ENCODE measurements around the gene ATF5.

The ATF5 gene, protein sequence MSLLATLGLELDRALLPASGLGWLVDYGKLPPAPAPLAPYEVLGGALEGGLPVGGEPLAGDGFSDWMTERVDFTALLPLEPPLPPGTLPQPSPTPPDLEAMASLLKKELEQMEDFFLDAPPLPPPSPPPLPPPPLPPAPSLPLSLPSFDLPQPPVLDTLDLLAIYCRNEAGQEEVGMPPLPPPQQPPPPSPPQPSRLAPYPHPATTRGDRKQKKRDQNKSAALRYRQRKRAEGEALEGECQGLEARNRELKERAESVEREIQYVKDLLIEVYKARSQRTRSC

DNA sequence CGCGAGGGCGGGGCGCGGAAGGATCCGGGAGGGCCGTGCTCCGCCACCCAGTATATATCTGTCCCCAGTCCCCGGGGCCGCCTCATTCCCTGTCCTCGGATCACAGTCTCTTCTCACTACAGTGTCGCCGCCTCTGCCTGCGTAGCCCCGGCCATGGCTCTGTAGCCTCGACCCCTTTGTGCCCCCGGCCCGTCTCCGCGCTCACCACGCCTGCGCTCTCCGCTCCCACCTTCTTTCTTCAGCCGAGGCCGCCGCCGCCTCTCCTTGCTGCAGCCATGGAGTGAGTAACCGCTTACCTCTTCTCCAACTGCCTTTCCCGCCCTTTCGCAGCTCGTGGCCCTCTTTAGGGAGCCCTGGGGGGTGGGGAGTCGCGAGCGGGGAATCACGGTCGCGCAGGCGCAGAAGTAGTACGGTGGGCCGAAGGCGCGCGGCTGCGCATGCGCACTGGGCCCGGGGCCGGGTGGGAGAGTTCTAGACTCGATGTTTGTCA lies at the start of gene ATF5, which contains the start of gene NUP62:
Gene ATF5, plus strand, starts transcription at position 85 of the 490 bp plus-strand sequence. CDS start 1,646 bp downstream, outside the sequence.
Gene NUP62, minus strand, starts transcription at position 384 of the 490 bp plus-strand sequence. CDS start 19,697 bp downstream, outside the sequence.
- in situ Hi-C loops (cut with HindIII; ENCODE audit: low sequenced_read_pairs): no loop called here

DNA sequence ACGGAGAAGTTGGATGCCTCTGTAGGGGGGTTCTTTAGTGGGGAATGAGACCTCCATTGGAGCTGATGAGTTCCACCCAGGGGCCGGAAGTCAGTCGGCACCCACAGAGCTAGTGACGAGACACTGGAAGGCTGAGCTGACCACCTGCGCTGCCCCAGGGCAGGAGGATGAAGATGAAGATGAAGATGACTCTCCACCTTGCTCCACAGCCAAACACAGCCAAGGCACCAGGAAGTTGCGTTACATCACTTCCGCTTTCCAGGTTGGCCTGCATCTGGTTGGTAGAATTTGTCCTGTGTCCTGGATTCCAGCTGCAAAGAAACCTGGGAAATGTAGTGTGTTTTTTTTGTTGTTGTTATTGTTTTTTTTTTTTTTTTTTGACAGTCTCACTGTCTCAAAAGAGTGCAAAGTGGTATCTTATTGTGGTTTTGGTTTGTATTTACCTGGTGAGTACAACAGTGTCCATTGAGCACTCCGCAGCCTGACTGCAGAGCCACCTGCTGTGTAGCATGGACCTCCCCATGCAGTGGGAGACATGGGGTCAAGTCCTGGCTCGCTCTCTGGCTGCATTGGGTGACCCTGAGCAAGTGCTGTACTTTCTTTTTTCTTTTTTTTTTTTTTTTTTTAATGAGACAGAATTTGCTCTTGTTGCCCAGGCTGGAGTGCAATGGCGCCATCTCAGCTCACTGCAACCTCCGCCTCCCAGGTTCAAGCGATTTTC lies 49.6 kb upstream of the ATF5 start:
- in situ Hi-C loops (cut with HindIII; ENCODE audit: low sequenced_read_pairs): no loop called here

DNA sequence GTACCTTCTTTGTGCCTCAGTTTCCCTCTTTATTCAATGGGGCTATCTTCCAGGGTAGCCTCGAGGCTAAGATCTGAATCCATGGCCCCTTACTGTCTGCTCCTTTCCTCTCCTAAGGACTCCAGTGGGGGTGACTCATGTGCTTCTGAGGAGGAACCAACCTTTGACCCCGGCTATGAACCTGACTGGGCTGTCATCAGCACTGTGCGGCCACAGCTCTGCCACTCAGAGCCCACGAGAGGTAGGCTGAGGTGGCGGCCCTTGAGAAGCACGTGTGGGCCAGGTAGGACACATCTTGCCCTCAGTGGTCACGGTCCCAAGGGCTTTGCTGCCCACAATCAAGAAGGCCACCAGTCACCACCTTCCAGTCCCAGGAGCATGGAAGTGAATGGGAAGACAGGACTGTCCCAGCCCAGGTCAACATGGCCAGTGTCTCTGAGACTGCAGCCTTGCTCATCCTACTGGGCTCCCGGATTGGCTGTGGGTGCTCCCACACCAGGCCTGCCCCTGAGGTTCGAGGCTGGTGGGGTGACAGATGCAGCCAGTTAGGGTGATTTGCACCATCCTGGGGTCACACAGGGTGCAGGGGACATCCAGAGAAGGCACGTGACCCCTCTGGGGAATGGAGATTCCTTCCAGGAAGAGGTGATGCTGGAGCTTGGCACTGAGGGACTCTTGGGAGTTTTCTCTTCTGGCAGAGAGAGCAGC lies 48.7 kb upstream of the ATF5 start:
- in situ Hi-C loops (cut with HindIII; ENCODE audit: low sequenced_read_pairs): no loop called here

DNA sequence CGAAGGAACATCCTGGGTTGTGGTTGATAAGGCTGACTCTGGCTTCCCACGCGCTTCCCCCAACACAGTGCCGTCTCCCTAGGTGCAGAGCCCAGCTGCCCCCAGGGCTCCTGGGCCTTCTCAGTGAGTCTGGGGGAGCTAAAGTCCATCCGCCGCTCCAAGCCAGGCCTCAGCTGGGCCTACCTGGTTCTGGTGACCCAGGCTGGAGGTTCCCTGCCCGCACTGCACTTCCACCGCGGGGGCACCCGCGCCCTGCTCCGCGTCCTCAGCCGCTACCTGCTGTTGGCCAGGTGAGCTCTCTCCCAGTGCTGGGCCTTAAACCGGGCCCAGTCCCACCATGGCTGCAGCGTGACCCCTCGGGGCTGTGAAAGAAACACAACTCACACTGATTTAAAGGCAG lies 47.8 kb upstream of the ATF5 start:
- in situ Hi-C loops (cut with HindIII; ENCODE audit: low sequenced_read_pairs): no loop called here

DNA sequence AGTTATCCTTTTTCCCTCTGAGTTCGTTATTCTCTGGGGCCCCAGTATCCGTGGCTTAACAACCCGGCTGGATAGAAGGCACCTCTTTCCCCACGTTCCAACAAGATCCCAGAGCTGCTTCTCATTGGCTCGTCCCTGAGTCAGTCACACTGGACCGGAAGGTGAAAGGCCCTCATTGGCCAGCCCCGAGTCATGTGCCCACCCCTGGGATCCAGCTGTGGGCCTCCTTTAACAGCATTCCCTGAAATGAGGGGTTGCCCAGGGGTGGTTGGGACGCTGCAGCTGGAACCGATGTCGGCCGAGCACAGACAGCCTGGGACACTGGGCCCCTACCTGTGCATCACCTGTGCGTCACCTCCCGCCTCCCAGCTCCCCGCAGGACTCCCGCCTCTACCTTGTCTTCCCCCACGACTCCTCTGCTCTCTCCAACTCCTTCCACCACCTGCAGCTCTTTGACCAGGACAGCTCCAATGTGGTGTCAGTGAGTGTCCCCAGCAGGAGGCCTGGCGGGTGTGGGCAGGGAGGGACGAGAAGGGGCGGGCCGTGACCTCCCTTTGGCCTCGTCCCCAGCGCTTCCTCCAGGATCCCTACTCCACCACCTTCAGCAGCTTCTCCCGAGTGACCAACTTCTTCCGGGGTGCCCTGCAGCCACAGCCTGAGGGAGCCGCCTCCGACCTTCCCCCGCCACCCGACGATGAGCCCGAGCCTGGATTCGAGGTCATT lies 47.2 kb upstream of the ATF5 start:
- in situ Hi-C loops (cut with HindIII; ENCODE audit: low sequenced_read_pairs): no loop called here

DNA sequence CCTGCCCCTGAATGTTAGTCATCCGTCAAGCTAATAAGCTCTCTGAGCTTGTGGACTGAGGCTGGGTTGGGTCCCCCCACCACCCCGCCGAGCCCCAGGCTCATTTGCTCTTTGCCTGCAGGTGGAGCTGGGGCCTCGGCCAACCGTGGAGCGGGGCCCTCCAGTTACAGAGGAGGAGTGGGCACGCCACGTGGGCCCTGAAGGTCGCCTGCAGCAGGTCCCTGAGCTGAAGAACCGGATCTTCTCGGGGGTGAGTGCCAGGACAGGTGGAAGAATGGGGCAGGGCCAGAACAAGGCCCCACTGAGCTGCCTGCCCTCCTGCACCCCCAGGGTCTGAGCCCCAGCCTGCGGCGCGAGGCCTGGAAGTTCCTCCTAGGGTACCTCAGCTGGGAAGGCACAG lies 46.4 kb upstream of the ATF5 start:
- in situ Hi-C loops (cut with HindIII; ENCODE audit: low sequenced_read_pairs): no loop called here

DNA sequence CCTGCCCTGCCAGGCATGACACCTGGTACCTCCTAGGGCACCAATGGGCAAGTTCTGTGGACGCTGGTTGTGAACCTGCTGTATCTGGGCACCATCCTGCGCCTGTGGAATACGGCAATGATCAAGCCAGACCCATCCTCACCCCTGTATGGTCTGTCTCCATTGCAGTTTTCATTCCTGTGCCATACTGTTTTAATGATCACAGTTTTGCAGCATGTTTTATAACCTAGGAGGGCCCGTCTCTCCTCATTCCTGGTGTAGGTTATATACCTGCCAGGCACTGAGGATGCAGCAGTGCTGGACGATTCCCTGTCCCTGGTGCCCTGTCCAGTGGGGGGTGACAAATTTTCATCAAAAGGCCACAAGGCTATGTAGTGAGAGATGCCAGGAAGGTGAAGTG lies 45.9 kb upstream of the ATF5 start:
- in situ Hi-C loops (cut with HindIII; ENCODE audit: low sequenced_read_pairs): no loop called here

DNA sequence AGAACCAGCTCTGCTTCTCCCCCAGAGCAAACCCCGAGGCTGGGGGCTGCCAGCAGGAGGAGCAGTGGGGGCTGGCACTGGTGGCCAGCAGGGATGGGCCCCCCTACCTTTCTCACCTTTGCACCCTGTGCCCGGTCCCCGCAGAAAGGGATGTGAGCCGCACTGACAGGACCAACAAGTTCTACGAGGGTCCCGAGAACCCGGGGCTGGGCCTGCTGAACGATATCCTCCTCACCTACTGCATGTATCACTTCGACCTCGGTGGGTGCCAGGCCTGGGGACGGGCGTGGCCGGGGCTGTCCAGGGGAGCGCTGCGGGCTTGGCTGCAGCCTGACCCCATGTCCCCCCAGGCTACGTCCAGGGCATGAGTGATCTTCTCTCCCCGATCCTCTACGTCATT lies 44.9 kb upstream of the ATF5 start:
- in situ Hi-C loops (cut with HindIII; ENCODE audit: low sequenced_read_pairs): no loop called here

DNA sequence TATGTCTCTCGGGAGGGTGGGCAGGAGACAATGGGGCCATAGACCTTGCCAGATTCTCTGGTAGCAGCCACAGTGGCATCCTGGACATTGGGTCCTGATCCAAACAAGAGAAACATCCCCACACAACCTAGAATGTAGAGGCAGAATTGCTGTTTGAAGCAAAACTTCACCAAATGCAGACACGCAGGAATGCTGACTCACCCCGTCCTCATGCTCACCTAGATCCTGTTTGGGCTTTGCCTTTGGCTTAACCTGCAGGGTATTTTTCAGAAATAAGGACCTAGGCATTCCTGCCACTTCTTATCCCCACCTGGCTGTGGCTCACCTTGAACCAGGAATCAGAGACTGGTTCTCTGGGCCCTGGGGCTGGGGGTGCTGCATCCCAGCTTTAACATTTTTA lies 44.2 kb upstream of the ATF5 start:
- in situ Hi-C loops (cut with HindIII; ENCODE audit: low sequenced_read_pairs): no loop called here

DNA sequence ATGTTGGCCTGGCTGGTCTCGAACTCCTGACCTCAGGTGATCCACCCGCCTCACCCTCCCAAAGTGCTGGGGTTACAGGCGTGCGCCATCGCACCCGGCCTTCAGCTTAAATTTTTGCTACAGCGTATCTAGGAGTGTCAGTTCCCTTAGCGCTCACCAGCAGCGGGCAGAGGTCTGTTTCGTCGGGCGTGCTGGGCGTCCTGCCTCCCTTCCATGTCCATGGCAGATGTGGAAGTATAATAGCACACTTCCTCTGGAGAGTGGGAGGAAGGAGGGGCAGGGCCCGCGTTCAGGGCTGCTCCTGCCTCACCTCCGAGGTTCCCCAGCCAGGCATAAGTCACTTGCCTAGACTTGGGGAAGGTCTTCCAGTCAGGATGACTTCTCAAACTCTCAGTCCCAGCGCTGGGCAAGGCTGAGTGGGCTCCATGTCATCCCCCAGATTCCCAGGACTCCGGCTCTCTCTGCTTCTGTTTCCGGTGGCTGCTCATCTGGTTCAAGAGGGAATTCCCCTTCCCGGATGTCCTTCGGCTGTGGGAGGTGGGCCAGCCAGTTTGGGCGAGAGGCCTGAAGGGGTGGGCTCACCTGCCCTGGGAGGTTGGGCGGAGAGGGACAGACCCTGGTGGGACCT lies 41.9 kb upstream of the ATF5 start:
- in situ Hi-C loops (cut with HindIII; ENCODE audit: low sequenced_read_pairs): no loop called here

DNA sequence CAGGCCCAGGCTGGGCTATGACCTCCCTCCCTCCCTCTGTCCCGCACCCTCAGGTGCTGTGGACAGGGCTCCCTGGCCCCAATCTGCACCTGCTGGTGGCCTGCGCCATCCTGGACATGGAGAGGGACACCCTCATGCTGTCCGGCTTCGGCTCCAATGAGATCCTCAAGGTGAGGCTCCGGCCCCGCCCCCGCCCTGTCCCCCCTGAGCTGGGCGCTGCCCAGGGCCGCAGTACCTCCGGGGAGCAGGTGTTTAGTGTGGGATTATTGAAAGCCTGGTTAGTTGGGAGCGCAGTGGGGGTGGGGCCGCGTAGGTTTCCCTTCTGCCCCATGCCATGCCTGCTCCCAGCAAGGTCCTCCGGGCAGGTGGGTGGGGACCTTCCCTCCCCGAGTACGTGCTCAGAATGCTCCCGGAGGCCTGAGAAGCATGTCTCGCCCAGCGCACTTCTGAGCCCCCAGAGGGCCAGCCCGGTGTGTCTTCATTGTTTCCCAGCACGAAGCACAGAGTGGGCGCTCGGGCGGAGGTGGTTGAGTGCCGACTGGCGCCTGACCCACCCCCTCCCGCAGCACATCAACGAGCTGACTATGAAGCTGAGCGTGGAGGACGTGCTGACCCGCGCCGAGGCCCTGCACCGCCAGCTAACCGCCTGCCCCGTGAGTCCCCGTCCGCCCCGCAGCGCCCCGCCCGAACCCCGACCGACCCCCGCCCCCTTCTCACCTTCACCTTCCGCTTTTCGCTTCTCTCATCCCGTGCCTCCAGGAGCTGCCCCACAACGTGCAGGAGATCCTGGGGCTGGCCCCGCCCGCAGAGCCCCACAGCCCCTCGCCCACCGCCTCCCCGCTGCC lies 41.1 kb upstream of the ATF5 start:
- in situ Hi-C loops (cut with HindIII; ENCODE audit: low sequenced_read_pairs): no loop called here

DNA sequence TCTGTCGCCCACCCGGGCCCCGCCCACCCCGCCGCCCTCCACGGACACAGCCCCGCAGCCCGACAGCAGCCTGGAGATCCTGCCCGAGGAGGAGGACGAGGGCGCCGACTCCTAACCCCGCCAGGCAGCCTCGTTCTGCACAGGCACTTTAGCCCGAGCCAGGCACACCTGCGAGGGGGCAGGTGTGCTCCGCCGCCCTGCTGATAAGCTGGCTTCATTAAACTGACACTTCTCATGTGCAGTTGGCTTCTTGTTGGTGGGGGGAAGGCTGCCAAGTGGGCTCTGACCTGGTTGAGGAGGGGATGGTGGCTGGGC lies 40.5 kb upstream of the ATF5 start:
- in situ Hi-C loops (cut with HindIII; ENCODE audit: low sequenced_read_pairs): no loop called here

DNA sequence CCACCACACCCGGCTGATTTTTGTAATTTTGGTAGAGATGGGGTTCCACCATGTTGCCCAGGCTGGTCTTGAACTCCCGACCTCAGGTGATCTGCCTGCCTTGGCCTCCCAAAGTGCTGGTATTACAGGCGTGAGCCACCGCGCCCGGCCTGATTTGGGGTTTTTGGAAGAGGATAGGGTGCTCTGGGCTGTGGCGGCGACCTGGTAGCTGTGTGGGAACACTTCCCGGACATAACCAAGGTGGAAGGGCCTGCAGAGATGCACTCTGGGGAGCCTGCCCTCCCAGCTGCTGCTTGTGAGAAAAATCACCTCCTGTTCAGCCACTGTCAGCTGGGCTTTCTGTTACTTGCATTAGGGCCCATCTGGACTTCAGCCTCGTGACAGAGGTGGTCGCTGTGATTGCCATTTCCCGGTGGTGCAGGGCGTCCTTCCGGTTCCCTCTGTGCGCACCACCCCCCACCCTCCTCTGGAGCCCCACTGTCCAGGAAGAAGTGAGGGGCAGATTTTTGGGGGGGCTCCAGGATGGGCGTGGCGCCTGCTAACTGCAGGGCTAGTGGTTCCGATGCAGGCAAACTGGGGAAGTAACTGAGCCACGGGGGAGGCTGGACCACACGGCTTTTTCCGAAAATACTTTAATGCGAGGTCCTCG lies 39.8 kb upstream of the ATF5 start:
- in situ Hi-C loops (cut with HindIII; ENCODE audit: low sequenced_read_pairs): no loop called here

DNA sequence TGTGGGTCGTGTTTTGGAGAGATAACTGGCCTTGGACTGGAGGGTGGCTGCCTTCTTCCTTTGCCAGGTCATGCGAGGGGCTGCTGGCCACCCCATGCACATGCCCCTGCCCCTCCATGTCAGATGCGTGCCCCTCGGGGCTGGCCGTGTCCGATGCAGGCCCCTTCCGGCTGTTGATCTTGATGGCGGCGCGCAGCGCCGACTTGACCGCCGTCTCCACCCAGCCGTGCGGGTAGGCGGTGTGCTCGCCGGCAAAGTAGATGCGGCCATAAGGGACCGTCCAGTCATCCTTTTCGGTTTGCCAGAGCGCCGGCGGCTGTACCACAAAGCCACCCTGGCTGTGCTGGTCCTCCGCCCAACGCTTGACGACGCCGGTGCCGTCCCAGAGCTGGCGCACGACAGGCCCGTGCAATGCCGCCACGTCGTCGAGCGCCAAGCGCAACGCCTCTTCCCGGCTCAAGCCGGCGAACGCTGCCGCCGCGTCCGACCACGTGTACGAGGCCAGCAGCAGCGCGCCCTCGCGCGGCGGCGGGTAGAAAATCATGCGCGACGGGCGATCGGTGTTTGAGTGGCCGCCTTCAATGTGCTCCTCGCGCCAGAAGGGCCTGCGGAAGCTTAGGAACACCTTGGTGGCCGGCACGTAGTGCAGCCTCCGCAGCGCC lies 39.2 kb upstream of the ATF5 start:
- in situ Hi-C loops (cut with HindIII; ENCODE audit: low sequenced_read_pairs): no loop called here

DNA sequence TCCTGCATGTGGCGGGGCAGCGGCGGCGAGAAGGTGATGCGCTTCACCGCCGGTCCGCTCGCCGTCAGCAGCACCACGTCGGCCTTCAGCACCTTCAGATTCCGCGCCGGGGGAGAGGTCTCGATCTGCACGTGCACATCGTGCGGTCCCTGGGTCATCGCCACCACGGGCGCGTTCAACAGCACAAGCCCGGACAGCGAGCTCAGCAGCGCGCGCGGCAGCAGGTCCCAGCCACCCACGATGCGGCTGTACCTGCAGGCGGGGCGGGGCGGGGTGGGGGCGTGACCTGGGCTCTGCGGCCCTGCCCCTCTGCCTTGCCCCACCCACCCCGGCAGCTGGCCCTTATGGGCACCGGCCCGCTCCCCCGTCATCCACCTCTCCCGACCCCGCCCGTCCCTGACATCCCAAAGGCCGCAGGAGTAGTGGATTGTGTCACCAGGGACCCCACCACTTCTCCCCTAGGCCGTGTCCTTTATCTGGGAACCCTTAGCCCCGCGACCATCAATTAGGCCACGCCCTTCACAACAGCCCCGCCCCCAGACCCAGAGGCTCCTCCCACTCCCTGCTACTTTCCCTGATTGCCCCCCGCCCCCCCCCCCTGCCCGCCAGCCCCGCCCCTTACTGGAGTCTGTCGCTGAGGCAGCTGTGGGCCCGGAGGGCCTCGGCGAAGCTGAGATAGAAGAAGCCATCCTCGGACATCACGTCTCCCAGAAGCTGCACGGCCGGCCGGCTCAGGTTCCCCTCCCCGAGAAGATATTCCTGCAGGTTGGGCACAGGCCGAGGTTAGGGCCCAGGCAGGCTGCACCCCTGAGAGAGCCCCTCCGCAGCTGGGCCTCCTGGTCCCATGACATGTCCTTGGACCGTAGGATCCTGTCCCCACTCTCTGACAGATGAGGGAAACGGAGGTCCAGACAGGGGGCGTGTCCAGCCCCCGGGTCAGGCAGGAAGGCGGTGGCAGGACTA lies 38.4 kb upstream of the ATF5 start:
- in situ Hi-C loops (cut with HindIII; ENCODE audit: low sequenced_read_pairs): no loop called here

DNA sequence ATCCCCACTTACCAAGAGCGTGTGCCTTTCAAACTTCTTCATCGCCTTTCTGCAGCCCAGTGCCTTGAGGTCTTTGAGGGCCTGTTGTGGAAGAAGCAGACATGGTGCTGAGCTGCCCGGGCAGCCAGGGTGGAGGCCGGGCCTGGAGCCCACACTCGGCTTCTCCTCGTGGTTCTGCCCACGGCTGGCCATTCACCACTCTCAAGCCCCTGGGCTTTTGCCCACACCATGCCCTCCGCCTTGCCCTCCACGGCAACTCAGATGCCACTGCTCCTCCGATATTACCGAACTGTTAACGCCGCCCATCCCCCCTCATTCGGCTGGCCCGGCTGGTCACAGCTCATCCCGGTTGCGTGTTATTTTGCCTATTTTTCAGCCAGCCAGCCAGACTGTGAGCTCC lies 37.6 kb upstream of the ATF5 start:
- in situ Hi-C loops (cut with HindIII; ENCODE audit: low sequenced_read_pairs): no loop called here

DNA sequence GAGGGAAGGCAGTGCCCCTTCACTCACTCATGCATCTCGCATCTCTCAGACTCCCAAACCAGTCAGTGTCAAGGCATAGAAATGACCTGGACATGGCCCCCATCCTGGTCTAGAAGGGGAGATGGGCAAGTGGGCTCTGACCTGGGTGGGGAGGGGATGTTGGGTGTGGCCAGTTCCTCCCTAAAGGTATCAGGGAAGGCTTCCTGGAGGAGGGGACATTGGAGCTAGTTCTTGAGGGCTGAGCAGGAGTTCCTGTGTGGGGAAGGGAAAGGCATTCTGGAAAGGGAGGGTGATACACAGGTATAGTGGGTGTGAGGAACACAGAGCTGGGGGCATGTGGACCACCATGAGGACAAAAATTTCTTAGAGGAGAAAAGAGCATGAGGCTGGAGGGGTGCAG lies 36.3 kb upstream of the ATF5 start:
- in situ Hi-C loops (cut with HindIII; ENCODE audit: low sequenced_read_pairs): no loop called here

Data from DLD1 (cell line).